ENCODE results near the gene TTC29.

GRCh38 chr4:146795711-146796110 lies 150.0 kb downstream of the TTC29 start:
- no peak for TF ChIP-seq CTCF (conservative IDR thresholded peaks at IDR 0.05; ENCODE audit: low read depth in 2 of 2)
- TF ChIP-seq JUNB (IDR thresholded peaks at IDR 0.05; ENCODE audit: unreplicated experiment): no peak
- no peak for TF ChIP-seq POLR2AphosphoS5 (IDR thresholded peaks at IDR 0.05; ENCODE audit: low read depth)
- TF ChIP-seq, protein P1, sequence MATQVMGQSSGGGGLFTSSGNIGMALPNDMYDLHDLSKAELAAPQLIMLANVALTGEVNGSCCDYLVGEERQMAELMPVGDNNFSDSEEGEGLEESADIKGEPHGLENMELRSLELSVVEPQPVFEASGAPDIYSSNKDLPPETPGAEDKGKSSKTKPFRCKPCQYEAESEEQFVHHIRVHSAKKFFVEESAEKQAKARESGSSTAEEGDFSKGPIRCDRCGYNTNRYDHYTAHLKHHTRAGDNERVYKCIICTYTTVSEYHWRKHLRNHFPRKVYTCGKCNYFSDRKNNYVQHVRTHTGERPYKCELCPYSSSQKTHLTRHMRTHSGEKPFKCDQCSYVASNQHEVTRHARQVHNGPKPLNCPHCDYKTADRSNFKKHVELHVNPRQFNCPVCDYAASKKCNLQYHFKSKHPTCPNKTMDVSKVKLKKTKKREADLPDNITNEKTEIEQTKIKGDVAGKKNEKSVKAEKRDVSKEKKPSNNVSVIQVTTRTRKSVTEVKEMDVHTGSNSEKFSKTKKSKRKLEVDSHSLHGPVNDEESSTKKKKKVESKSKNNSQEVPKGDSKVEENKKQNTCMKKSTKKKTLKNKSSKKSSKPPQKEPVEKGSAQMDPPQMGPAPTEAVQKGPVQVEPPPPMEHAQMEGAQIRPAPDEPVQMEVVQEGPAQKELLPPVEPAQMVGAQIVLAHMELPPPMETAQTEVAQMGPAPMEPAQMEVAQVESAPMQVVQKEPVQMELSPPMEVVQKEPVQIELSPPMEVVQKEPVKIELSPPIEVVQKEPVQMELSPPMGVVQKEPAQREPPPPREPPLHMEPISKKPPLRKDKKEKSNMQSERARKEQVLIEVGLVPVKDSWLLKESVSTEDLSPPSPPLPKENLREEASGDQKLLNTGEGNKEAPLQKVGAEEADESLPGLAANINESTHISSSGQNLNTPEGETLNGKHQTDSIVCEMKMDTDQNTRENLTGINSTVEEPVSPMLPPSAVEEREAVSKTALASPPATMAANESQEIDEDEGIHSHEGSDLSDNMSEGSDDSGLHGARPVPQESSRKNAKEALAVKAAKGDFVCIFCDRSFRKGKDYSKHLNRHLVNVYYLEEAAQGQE (IDR thresholded peaks at IDR 0.05; ENCODE audit: unreplicated experiment): no peak
- TF ChIP-seq CREB1 (CRISPR knock-in tag; IDR thresholded peaks at IDR 0.05; ENCODE audit: low read depth): no peak
- TF ChIP-seq EZH2 (IDR thresholded peaks at IDR 0.05; ENCODE audit: low read depth, unreplicated experiment): no peak
- TF ChIP-seq ZNF114 (CRISPR knock-in tag; IDR thresholded peaks at IDR 0.05): no peak
- no peak for TF ChIP-seq STAT1 (IDR thresholded peaks at IDR 0.05; ENCODE audit: unreplicated experiment)
- no peak for TF ChIP-seq NANOG (IDR thresholded peaks at IDR 0.05; ENCODE audit: borderline replicate concordance)
- TF ChIP-seq EZH2phosphoT487 (IDR thresholded peaks at IDR 0.05; ENCODE audit: unreplicated experiment): no peak

Measured in GM23338 (cell line).